Tongue (tissue), 2 donors: ENCODE data around the gene DNAJC24. TPM values are rescaled to one million over a fixed set of nuclear protein-coding genes. Genes with fewer than 3 reads are reported as not detected.
A peak's percentile ranks its signal among the peaks of the same experiment; 100 is the strongest.
"Not testable (repeated sequence)": the region's sequence is repeated elsewhere in the genome, so short reads cannot be mapped to it uniquely, and the experiment has no call there.

Source experiments
- DNase-seq: peaks from one replicate; pipeline ENCODE4 v3.0.0-alpha.2; 2015
- total RNA-seq: library from RNA; depleted of rRNA; stranded (reverse); fragments of >200 nt; gene quantifications from one replicate; pipeline ENCODE4 v1.2.3, GENCODE V29; 2014

The DNAJC24 gene, protein sequence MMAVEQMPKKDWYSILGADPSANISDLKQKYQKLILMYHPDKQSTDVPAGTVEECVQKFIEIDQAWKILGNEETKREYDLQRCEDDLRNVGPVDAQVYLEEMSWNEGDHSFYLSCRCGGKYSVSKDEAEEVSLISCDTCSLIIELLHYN
- total RNA-seq = 18.3 TPM

DNA sequence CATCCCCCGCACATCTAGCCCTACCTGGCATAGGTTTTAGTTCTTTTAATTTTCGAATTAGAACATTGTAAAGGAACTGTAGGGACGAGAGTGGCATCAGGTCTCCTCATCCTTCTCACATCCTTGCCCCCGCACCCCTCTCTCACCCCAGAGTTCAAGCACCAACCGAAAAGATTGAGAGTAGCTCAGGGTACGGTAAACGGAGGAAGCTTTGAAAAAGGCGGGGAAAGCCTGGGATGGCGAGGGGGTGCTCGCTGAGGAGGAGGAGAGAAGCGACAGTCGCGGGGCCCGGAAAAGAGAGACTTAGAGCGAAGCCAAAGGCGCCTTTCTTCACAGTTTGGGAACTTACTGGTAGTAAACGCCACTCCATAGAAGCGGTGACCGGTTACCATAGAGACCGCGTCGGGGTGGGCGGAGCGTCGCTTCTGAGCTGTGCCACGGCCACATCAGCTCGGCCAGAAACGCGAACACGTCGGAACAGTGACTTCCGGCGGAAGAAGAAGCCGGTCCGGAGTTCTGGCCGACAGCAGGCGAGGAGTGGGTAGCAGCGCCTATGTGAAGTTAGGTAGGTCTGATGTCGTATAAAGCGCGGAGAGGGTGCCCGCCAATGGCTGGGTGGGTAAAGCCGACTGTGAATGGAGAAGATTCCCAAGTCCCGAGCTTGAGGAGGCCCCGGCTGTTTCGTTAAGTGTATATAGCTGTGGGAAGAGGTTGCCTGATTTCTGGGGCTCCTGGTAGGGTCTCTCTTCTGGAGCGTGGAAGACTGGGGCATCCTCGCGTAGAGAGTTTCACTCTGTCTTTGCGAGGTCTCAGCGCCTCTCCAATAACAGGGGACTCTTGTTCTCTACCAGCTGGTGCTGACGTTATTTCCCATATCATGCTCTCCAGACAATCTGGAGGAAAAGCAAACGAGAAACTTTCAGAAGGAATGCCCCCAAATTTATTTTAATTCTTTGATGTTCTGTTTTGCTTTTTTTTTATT lies at the start of gene DNAJC24, which contains the start of gene DCDC1:
TSS of gene DNAJC24 (plus strand) at position 513 of the 982 bp plus-strand sequence. CDS start 889 bp downstream, outside the sequence.
TSS of gene DCDC1 (minus strand) at position 392 of the 982 bp plus-strand sequence. CDS start 41,459 bp downstream, outside the sequence.
- peak; percentile 97 for DNase-seq

DNA sequence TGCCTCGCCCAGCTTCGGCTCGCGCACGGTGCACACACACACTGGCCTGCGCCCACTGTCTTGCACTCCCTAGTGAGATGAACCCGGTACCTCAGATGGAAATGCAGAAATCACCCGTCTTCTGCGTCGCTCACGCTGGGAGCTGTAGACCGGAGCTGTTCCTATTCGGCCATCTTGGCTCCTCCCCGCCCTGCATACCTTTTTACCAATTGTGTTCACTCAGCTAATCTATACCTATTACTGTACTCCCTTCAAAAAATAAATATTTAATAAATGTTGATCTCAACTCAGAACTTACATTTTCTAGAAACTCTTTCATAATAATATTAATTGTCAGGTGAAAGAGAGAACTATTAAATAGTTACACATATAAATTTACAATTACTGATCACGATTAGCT lies 48.2 kb upstream of the DNAJC24 start:
- DNase-seq = not testable (repeated sequence)

- no peak for DNase-seq
These were observed 46.5 kb upstream of the DNAJC24 start for GRCh38 chr11:31323145-31323544.

DNA sequence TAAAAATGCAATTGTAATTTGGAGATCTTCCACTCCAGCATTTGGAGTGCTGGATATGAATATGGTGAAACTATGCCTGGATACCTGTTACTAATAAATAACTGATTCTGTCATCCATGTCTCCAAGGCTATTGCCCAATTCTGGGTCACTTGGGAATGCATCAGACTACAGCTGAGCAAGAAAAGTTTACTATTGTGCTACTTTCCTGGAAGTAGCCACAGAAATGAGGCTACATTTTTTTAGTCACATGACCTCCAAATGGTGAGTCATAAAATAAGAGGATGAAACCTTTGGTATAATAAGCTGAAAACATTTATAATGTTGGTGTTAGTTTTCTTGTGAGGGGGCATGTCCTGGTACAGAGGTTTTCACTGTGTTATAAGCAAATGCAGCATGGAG lies 44.5 kb upstream of the DNAJC24 start:
- no peak for DNase-seq

DNA sequence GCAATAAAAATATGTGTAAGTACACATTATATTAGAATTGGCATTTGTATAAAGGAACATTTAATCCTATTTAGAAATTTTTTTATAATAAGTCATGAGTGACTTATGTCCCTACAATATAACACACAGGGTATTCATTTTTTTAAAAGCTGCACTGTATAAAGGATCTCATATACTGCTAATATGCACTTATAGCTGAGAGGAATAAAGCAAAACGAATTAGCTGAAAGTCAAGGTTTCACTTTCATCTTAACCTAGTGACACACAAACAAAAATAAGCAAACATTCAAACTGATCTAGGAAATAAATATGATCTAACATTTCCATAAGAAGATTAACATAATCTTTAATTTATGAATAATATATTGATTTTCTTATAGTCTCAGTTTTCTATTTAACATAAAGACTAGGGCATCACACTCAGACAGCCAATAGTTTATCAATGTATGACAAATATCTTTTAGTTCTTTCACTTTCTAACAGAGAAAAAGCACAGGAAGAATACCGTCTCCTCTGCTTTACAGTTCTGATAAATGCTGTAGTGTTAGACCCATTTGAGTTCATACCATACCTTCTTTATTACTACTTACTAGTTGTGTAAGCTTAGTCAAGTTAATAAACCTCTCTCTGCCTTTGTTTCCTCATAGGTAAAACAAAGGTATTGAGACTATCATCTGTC lies 43.1 kb upstream of the DNAJC24 start:
- no peak for DNase-seq

- no peak for DNase-seq
These were observed 42.2 kb upstream of the DNAJC24 start for GRCh38 chr11:31327417-31327816.

GRCh38 chr11:31328697-31329096 lies 41.0 kb upstream of the DNAJC24 start:
- DNase-seq = no peak

DNA sequence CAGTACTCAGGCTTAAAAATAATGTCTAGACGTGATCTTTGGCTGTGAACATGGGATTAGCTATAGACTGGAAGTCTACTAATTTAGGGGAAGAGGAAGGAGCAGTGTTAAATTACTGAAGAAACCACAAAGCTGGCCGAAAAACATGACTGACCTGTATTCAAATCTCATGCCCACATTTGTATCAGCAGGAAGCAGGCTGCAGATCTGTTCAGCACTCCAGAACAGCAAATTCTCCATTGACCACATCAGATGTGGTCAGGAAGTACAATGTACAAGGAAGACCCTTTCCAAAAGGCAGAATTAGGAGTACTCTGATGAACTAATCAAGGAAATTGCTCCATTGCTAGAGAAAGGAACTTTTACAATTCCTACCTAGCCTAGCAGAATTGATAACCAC lies 31.9 kb upstream of the DNAJC24 start:
- no peak for DNase-seq

DNA sequence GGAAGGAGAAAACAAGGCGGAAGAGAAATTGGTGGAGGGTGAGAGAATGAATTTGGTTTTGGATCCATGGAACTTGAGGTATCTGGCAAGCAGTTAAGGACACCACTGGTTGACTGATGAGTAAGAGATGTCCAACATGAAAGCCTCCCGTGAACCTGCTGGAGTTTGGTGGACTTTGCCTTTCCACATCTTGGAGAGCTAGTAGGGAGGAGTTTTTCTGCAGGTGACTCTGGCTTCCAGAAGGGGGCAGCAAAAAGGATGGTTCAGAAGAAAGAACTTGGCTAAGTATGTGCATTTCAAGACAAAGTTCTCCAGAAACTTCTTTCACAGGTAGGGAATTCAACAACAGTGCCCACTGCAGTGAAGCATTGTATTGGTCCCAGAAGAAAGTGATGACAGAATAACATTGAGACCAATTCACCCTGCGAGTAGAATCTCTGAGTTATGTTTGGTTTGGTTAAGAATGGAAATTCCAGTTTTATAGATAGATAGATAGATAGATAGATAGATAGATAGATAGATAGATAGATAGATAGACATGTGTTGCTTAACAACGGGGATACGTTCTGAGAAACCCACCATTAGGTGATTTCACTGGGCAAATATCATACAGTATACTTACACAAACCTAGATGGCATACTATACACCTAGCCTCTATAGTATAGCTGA lies 28.6 kb upstream of the DNAJC24 start:
- peak; percentile 6 for DNase-seq

GRCh38 chr11:31351168-31351567 lies 18.5 kb upstream of the DNAJC24 start:
- no peak for DNase-seq

DNA sequence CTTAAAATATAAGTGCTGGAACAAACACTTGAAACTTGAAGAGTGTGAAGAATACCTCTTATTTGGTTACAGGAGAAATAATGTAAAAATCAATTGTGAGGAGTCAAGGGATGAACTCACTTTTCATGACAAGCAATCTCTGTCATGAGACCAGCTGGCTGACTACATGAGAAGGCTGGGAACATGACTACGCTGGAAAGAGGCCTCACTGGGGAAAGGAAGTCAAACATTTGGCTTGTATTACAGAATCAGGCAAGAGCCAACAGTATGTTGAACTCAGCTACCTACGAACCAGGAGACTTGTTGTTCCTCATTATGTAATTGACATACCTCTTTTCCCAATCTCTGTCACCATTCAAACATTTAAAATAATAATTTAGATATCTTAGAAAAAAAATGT lies 14.5 kb upstream of the DNAJC24 start:
- DNase-seq = peak; percentile 18

GRCh38 chr11:31355817-31356216 lies 13.8 kb upstream of the DNAJC24 start:
- DNase-seq = no peak

DNA sequence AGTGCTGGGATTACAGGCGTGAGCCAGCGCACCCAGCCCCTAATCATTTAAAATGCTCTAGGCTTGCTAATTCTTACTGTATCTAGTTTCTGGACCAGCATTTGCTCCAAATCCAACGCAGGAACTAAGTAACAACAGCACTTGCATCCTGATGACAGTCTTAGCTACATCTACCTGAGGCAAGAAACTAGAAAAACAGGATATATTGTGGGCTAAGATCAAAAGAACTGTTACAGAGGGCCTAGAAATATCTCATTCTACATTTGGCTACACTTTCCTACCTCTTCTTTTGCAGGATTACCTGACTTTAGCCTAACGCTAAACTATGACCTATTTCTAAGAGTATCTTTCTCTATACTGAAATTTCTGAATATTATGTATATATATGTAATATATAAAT lies 7.9 kb upstream of the DNAJC24 start:
- DNase-seq = no peak

- no peak for DNase-seq
These were observed 2.9 kb upstream of the DNAJC24 start for GRCh38 chr11:31366795-31367194.

- DNase-seq = no peak
These were observed 6.2 kb downstream of the DNAJC24 start for GRCh38 chr11:31375879-31376278.

GRCh38 chr11:31383116-31383515 lies 13.5 kb downstream of the DNAJC24 start:
- no peak for DNase-seq

GRCh38 chr11:31387379-31387778 lies 17.7 kb downstream of the DNAJC24 start:
- DNase-seq = no peak

GRCh38 chr11:31397239-31397834 lies 27.7 kb downstream of the DNAJC24 start:
- peak; percentile 24 for DNase-seq

DNA sequence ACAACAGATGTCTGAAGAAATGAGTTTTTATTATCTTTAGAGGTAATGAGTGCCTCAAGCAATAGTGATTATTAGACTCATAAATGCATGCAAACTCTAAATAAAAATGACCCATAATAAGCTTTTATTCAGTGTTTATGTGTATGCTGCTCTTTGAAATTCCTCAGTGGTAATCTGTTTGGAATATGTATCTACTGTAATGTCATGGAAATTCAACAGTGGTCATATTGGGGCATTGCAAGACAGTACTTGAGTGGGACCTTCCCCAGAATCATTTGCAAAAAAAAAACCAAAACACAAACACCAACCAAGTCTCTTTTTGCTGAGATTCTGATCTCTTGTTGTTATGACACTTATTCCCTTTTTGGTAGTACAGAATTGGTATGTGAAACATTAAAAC lies 35.0 kb downstream of the DNAJC24 start:
- no peak for DNase-seq

DNA sequence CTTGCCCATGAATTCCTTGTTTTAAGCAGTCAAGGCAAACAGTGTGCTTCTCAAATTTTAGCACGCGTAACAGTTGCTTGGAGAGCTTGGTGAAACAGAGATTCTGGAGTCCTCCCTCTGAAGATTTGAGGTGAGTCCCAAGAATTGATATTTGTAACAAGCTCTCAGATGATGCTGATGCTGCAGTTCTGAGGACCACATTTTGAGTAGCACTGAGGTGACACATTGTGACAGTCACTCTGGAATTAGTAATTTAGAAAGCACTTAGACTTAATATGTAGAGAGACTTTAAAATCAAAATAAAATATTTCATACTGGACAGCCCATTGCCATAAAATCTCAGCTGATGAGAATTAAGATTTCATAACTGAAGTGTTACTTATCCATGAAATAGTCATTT lies 38.5 kb downstream of the DNAJC24 start:
- no peak for DNase-seq

DNA sequence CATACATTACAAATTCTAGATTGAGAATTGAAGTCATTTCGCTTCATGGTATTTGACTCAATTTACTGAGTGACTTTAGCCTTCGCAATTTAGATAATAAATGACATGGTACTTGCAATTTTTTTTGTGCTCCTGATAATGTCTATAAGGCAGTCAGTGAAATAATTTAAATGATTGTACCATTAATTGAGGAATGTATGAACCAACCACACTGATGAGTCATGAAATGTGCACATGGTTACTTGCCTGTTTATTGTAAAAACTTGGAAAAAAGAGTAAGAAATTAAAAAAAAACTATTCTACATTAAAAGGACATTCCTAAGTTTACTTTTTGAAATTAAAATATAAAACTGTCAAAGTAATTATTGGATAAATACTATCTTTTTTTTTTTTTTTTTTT lies 43.3 kb downstream of the DNAJC24 start:
- DNase-seq = no peak

DNA sequence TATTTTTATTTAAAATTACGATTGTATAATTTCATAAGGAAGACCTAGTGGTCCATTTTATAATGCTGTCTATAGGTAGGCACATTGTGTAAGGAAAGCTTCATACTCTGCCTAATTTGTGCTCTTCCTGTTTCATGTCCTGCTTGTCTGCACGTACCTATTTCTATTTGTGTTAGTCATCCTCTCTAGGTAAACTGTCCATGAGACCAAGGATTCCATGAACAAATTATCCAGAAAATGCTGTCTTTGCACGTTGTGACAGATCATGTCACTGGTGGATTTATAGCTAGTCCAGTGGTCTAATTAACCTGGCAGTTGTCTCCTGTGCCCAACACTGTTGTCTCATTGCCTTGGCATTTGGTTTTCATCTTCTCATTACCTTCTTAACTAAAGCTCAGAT lies 44.7 kb downstream of the DNAJC24 start:
- no peak for DNase-seq
